K562 (cell line): Measurements from ENCODE around the gene EXOC2. TPM values are rescaled to one million over a fixed set of nuclear protein-coding genes. Genes with fewer than 3 reads are reported as not detected.

Experiments
- ATAC-seq: fragments of 200-7000 bp; cut with Tn5 transposase; 3 replicates; pipeline ENCODE4 v1.9.1; 2020; ENCODE audit warnings: moderate library complexity
- BruUV-seq: library from RNA; stranded (reverse); fragments of 400-500 nt; replicated peaks from 2 replicates; lab custom pipeline; 2021; lab: Mats Ljungman, UMichigan
- CTCF ChIA-PET: fragments of 300-600 bp; formaldehyde crosslinking; extraction: SDS; loops from one replicate; lab custom pipeline; 2021; ENCODE audit warnings: low intra/inter-chr PET ratio; lab: Yijun Ruan, JAX
- POLR2A ChIA-PET: fragments of 300-600, 350-650 bp; sonication (Branson Sonifier 250); formaldehyde crosslinking; extraction: SDS; loops from one replicate; lab custom pipeline; 2021; ENCODE audit warnings: antibody characterized with exemption, inconsistent platforms; lab: Yijun Ruan, JAX
- DNase-seq, 4 experiments: peaks; one replicate each; pipeline versions ENCODE4 v3.0.0 to v3.0.0-alpha.2; 2011 to 2018; ENCODE audit warnings: low spot score in 3 of 4, mixed read lengths in 3 of 4; ENCODE audit errors: extremely low read depth in 1 of 4
- FAIRE-seq: peaks from 2 replicates; lab custom pipeline; 2011; peaks lifted over from hg19 to GRCh38; lab: Jason Lieb, UNC
- H2AFZ ChIP-seq: 2 replicates; pipeline ENCODE4 v1.6.0; 2011; ENCODE audit warnings: low read depth, low read length, control low read depth, inconsistent platforms
- H3K27ac ChIP-seq: fragments of 200-600 bp; 3 replicates; pipeline ENCODE4 v1.8.0; 2011; ENCODE audit warnings: low read depth, mild to moderate bottlenecking, control low read depth, inconsistent platforms, low read length, moderate library complexity, mixed read lengths; ENCODE audit errors: extremely low read depth
- H3K27me3 ChIP-seq, 2 experiments: fragments of 300-600 bp in 1 of 2; 2 replicates in 1 of 2; 3 replicates in 1 of 2; pipeline versions ENCODE4 v1.6.0 to v1.8.0; 2011; ENCODE audit warnings: inconsistent platforms in 2 of 2, low read length in 2 of 2, mild to moderate bottlenecking in 1 of 2, mixed read lengths in 1 of 2, moderate library complexity in 1 of 2; ENCODE audit not compliant: control insufficient read depth in 2 of 2, insufficient read depth in 2 of 2
- H3K36me3 ChIP-seq: fragments of 300-600 bp; 3 replicates; pipeline ENCODE4 v1.8.0; 2011; ENCODE audit warnings: mild to moderate bottlenecking, low read length, inconsistent platforms; ENCODE audit not compliant: control insufficient read depth, insufficient read depth
- H3K4me1 ChIP-seq, 2 experiments: fragments of 200-600 bp in 1 of 2; replicated peaks in 1 of 2; 2 replicates in 1 of 2; 3 replicates in 1 of 2; pipeline versions ENCODE4 v1.5.1 to v1.8.0; 2011; ENCODE audit warnings: inconsistent platforms in 2 of 2, low read length in 2 of 2, mild to moderate bottlenecking in 1 of 2, mixed read lengths in 1 of 2, moderate library complexity in 1 of 2; ENCODE audit not compliant: control insufficient read depth in 2 of 2, insufficient read depth in 2 of 2
- H3K4me2 ChIP-seq: 2 replicates; pipeline ENCODE4 v1.6.1; 2011; ENCODE audit warnings: low read length, control low read depth, inconsistent platforms, mixed read lengths; ENCODE audit not compliant: insufficient read depth
- H3K4me3 ChIP-seq: fragments of 200-600 bp; sonication (generic), shearing (Covaris generic); 2 replicates; pipeline ENCODE4 v1.5.1; 2016; ENCODE audit warnings: control low read depth, inconsistent platforms
- H3K79me2 ChIP-seq: fragments of 200-600 bp; 3 replicates; pipeline ENCODE4 v1.8.0; 2011; ENCODE audit warnings: low read length, inconsistent platforms; ENCODE audit not compliant: control insufficient read depth, insufficient read depth
- H3K9ac ChIP-seq, 2 experiments: 2 replicates each; pipeline versions ENCODE4 v1.6.0 to v1.6.1; 2011; ENCODE audit warnings: low read depth in 2 of 2, low read length in 2 of 2, control low read depth in 1 of 2, inconsistent platforms in 1 of 2, mild to moderate bottlenecking in 1 of 2, mixed read lengths in 1 of 2; ENCODE audit not compliant: insufficient read depth in 1 of 2
- H3K9me1 ChIP-seq: one replicate; pipeline ENCODE4 v1.6.0; 2011; ENCODE audit warnings: inconsistent platforms, mild to moderate bottlenecking, low read length, moderate library complexity; ENCODE audit not compliant: control insufficient read depth, insufficient read depth
- H3K9me3 ChIP-seq: replicated peaks from 2 replicates; pipeline ENCODE4 v1.5.1; 2011; ENCODE audit warnings: low read depth, low read length, inconsistent platforms; ENCODE audit not compliant: control insufficient read depth, insufficient read depth
- H4K20me1 ChIP-seq: replicated peaks from 2 replicates; pipeline ENCODE4 v1.6.1; 2011; ENCODE audit warnings: low read length, inconsistent platforms, mixed read lengths; ENCODE audit not compliant: control insufficient read depth, insufficient read depth
- BCOR ChIP-seq: fragments of 450-650 bp; IDR thresholded peaks from 2 replicates; pipeline ENCODE4 v1.6.1; 2016
- FOXJ2 ChIP-seq: fragments of 200-800 bp; sonication (Bioruptor generic); IDR thresholded peaks from 2 replicates; pipeline ENCODE4 v1.6.1; 2016; ENCODE audit warnings: missing genetic modification characterization, missing compliant biosample characterization
- KLF16 ChIP-seq: IDR thresholded peaks from 2 replicates; pipeline ENCODE4 v1.6.1; 2016; ENCODE audit warnings: antibody characterized with exemption
- RBM25 ChIP-seq: fragments of 200-400 bp; formaldehyde crosslinking; IDR thresholded peaks from 2 replicates; pipeline ENCODE4 v1.6.1; 2018; ENCODE audit warnings: low read length, low read depth, moderate library complexity; ENCODE audit not compliant: severe bottlenecking
- SMAD4 ChIP-seq: fragments of 250-450 bp; sonication (Bioruptor Pico); conservative IDR thresholded peaks from 2 replicates; pipeline ENCODE4 v1.8.0; 2021; ENCODE audit warnings: inconsistent platforms, mild to moderate bottlenecking, moderate library complexity
- SMARCA5 ChIP-seq: fragments of 450-650 bp; IDR thresholded peaks from 2 replicates; pipeline ENCODE4 v1.6.1; 2016
- SP1 ChIP-seq: sonication (generic); formaldehyde crosslinking; IDR thresholded peaks from 2 replicates; pipeline ENCODE4 v1.8.1; 2022; ENCODE audit warnings: mild to moderate bottlenecking, missing genetic modification reagents
- WGBS: fragments of 100-300 bp; shearing (Covaris generic); methylation state at CpG from one replicate; pipeline ENCODE4 v1.1.6; 2016; ENCODE audit warnings: low coverage, mixed read lengths; ENCODE audit not compliant: insufficient coverage; ENCODE audit errors: missing lambda C conversion rate; 5-methylcytosine and 5-hydroxymethylcytosine counted together
- in situ Hi-C: fragments of 300-500 bp; cut with MboI; formaldehyde crosslinking; loops from 4 replicates; pipeline ENCODE4 v1.15.0; 2018; ENCODE audit warnings: inconsistent platforms, mixed read lengths
- intact Hi-C: fragments of 100-400 bp; cut with micrococcal nuclease; formaldehyde crosslinking; loops from 2 replicates; pipeline ENCODE4 v1.14.2; 2022
- polyA plus RNA-seq, 8 experiments: library from polyadenylated mRNA; depleted of rRNA in 4 of 8; stranded (reverse) in 5 of 8; unstranded in 3 of 8; fragments of >200 nt; fragmentation: Nextera tagmentation in 2 of 8; fragmentation: Illumina TruSeq in 1 of 8; extraction: Ambion mirVana in 2 of 8; extraction: Trizol in 1 of 8; gene quantifications; 2 replicates each; pipeline versions ENCODE4 v1.2.1 to v1.2.3, GENCODE V29; 2011 to 2014; ENCODE audit warnings: inconsistent platforms in 1 of 8, missing spikeins in 1 of 8
- total RNA-seq, 7 experiments: library from RNA; depleted of rRNA in 6 of 7; stranded (reverse); fragments of >200 nt in 6 of 7; fragmentation: Illumina TruSeq in 2 of 7; extraction: Trizol in 2 of 7; gene quantifications; 2 replicates each; pipeline versions ENCODE4 v1.2.1 to v1.2.3, GENCODE V29; 2011 to 2021; ENCODE audit warnings: low replicate concordance in 1 of 7

Gene EXOC2
- total and polyA plus RNA-seq, 9 of the 15 experiments (the other 6 are each of a cell fraction or from before 2014, with no cell fraction given), result 12.2 to 30.2 (median 24.2) TPM

- peak; percentile 55; the same call in 1 of the 2 replicates for TF ChIP-seq FOXJ2 (tag)
- 0 out of 2 replicates have a peak, but pooled peaks have one; percentile 20 for TF ChIP-seq KLF16
- TF ChIP-seq, all 486 proteins: peak for 17
Measured at GRCh38 chr6:722077-722524, 29.2 kb upstream of the EXOC2 start (continued).

- ChIA-PET CTCF (no interaction called here), POLR2A (interaction anchor here (0.6 to 0.8 kb wide), 2 partner anchors 10 to 63 kb away, joined by 3 read pairs; no protein-coding TSS in a partner anchor)
- 24% methylated on average over 6 of the region's 7 CpGs for WGBS
- Histone ChIP-seq H3K27me3 (peaks cover 39 to 54% of the 10 kb centered on the region in 2 experiments), H3K36me3 (no peaks in the 10 kb centered on the region), H3K4me2 (no peak overlapping the region), H3K9ac (no peak overlapping the region), H3K9me1 (no peaks in the 10 kb centered on the region), H4K20me1 (no peaks in the 10 kb centered on the region), H2AFZ (no peak overlapping the region), H3K4me3 (no peak overlapping the region), H3K79me2 (no peaks in the 10 kb centered on the region), H3K9me3 (no peaks in the 10 kb centered on the region), H3K27ac (no peak overlapping the region), H3K4me1 (no peaks in the 10 kb centered on the region)
- in situ Hi-C loops, result no loop called here
- FAIRE-seq (no peak), ATAC-seq (no peak), DNase-seq (no peak)
- no peak for TF ChIP-seq SMAD4 (CRISPR knock-in tag)
- intact Hi-C loops, result no loop called here
- BruUV-seq, result no TSS peak
Measured at GRCh38 chr6:718345-718744, 25.4 kb upstream of the EXOC2 start.

DNA sequence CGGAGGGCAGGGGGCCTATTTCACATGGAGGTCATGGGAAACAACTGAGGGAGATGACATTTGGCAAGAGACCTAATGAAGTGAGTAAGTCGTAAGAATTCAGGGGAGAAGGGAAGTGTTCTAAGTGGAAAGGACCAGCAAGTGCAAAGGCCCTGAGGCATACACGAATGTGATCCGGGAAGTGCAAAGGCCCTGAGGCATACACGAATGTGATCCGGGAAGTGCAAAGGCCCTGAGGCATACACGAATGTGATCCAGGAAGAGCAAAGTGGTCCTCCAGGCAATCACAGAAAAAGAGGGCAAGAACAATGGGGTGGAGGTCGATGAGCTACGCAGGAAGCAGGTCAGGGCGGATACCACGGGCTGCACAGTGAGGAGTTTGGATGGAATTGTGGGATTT lies 24.2 kb upstream of the EXOC2 start:
- ATAC-seq, result no peak
- Histone ChIP-seq H3K36me3 (no peaks in the 10 kb centered on the region), H3K9me3 (no peaks in the 10 kb centered on the region), H3K4me3 (no peak overlapping the region), H3K4me1 (no peaks in the 10 kb centered on the region), H2AFZ (no peak overlapping the region), H3K27me3 (peaks cover 41 to 51% of the 10 kb centered on the region in 2 experiments), H3K27ac (no peak overlapping the region), H3K9me1 (no peaks in the 10 kb centered on the region), H3K4me2 (no peak overlapping the region), H4K20me1 (no peaks in the 10 kb centered on the region), H3K9ac (no peak overlapping the region), H3K79me2 (no peaks in the 10 kb centered on the region)
- no peak for DNase-seq
- intact Hi-C loops (no loop called here), in situ Hi-C loops (no loop called here)
- no TSS peak for BruUV-seq
- no peak for FAIRE-seq
- POLR2A ChIA-PET, result interaction anchor here (0.6 kb wide), 1 partner anchor 1209 kb away, joined by 5 read pairs; no protein-coding TSS in a partner anchor
- WGBS, result 2% methylated on average over 11 of the region's 11 CpGs
- CTCF ChIA-PET, result interaction anchor here (0.7 kb wide), 1 partner anchor 679 kb away, joined by 4 read pairs; no protein-coding TSS in a partner anchor
- TF ChIP-seq BCOR, result peak; percentile 63; the same call in 1 of the 2 replicates
- TF ChIP-seq RBM25, result peak; percentile 73
- TF ChIP-seq SP1 (CRISPR knock-in tag), result no peak
- peak; percentile 93 for TF ChIP-seq SMARCA5
